Measurements from ENCODE around the gene CYB5B. TPM values are rescaled to one million over a fixed set of nuclear protein-coding genes. Genes with fewer than 3 reads are reported as not detected.

The CYB5B gene
- total and polyA plus RNA-seq, 12 donors = 53.8 to 84.2 (median 71.7) TPM

DNA sequence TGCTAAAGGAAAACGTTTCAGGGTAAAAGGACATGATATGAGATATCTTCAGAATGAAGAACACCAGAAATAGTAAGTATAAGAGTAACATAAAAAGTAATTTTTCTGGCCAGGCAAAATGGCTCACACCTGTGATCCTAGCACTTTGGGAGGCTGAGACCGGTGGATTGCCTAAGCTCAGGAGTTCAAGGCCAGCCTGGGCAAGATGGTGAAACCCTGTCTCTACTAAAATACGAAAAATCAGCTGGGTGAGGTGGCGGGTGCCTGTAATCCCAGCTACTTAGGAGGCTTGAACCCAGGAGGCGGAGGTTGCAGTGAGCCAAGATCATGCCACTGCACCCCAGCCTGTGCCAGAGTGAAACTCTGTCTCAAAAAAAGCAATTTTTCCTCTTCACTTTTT, 84.7 kb downstream of the CYB5B start:
- no peaks in the 10 kb centered on the region for H3K36me3 ChIP-seq
- H3K27ac ChIP-seq = no peak overlapping the region
- intact Hi-C loops (cut with DNase I) = no loop called here
- no peak for DNase-seq
- TF ChIP-seq, protein P1, sequence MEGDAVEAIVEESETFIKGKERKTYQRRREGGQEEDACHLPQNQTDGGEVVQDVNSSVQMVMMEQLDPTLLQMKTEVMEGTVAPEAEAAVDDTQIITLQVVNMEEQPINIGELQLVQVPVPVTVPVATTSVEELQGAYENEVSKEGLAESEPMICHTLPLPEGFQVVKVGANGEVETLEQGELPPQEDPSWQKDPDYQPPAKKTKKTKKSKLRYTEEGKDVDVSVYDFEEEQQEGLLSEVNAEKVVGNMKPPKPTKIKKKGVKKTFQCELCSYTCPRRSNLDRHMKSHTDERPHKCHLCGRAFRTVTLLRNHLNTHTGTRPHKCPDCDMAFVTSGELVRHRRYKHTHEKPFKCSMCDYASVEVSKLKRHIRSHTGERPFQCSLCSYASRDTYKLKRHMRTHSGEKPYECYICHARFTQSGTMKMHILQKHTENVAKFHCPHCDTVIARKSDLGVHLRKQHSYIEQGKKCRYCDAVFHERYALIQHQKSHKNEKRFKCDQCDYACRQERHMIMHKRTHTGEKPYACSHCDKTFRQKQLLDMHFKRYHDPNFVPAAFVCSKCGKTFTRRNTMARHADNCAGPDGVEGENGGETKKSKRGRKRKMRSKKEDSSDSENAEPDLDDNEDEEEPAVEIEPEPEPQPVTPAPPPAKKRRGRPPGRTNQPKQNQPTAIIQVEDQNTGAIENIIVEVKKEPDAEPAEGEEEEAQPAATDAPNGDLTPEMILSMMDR (IDR thresholded peaks at IDR 0.05) = no peak
- no peak overlapping the region for H3K4me3 ChIP-seq
- ATAC-seq = no peak
- no peaks in the 10 kb centered on the region for H3K9me3 ChIP-seq
- peaks cover 0 to 15% (median 0%) of the 10 kb centered on the region in 9 donors for H3K4me1 ChIP-seq
- H3K27me3 ChIP-seq = peaks cover 0 to 25% (median 0%) of the 10 kb centered on the region in 7 donors
- 90% methylated on average over 5 of the region's 5 CpGs for WGBS, 2 donors

DNA sequence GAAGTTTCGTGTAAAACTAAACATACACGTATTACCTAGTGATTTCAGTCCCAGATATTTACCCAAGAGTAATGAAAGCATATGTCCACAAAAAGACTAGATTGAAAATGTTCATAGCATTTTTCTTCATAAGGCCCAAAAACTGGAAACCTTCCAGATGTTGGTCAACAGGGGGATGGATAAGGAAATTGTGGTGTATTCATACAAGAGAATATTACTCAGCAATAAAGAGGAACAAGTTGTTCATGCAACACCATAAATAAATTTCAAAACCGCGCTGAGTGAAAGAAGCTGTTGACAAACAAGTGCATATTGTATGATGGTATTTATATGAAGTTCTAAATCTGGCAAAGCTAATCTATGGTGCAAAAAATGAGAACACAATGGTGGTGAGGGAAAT, 87.2 kb downstream of the CYB5B start:
- no peaks in the 10 kb centered on the region for H3K9me3 ChIP-seq
- peaks cover 0 to 25% (median 0%) of the 10 kb centered on the region in 7 donors for H3K27me3 ChIP-seq
- no peak for DNase-seq
- H3K36me3 ChIP-seq = no peaks in the 10 kb centered on the region
- no peak overlapping the region for H3K27ac ChIP-seq
- TF ChIP-seq, protein P1 (IDR thresholded peaks at IDR 0.05) = no peak
- 95 to 97% methylated on average over 4 of the region's 4 CpGs for WGBS, 2 donors
- intact Hi-C loops (cut with DNase I) = no loop called here
- no peak overlapping the region for H3K4me3 ChIP-seq
- H3K4me1 ChIP-seq = peaks cover 0 to 24% (median 0%) of the 10 kb centered on the region in 9 donors
- ATAC-seq = no peak

DNA sequence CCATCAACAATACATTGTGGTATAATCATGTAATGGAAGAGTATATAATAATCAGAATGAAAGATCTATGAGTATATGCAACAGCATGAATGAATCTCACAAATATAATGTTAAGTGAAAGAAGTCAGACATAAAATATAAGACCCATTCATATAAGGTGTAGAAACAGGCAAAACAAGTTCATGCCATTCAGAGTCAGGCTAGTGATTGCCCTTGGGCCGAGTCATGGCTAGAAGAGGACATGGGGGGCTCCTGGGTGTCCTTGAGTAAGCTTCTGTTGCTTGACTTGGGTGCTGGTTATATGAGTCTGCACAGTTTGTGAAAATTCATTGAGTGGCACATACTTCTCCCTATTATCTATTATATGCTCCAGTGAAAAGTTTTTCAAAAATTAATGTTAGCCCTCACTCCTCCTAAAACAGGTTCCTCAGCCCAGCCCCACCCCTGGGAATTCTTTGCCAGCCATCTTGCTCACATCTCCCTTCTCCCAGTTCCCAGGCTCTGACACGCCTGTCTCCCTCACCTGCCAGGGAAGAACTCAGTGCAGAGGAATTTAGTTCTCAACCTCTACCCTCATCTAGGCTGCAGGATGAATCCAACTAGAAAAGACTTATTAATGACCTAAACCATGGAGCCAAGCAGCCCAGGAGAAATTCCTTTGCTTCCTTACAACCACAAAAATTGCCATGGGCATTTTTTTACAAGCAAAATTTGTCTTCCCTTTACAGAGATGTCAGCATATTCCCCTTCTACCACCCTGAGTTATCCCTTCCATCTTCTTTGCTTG, 89.0 kb downstream of the CYB5B start:
- intact Hi-C loops (cut with DNase I) = no loop called here
- no peak for ATAC-seq
- no peaks in the 10 kb centered on the region for H3K36me3 ChIP-seq

DNA sequence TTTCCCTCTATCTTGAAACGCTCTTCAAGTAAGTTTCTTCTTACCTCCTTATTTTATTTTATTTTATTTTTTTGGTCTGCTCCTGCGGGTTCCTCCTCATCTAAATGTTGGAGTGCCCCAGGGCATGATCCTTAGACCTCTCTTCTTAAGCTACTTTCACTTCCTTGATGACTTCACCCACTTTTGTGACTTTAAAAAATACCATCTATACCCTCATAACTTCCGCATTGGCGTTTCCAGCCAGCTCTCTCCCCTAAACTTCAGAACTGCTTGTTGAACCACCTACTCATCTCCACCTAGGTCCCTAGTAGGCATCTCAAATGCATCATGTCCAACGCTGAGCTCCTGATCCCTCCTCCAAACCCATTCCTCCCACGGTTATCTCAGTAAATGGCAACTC, 89.9 kb downstream of the CYB5B start:
- Histone ChIP-seq H3K4me3 (no peak overlapping the region), H3K27ac (no peak overlapping the region), H3K36me3 (no peaks in the 10 kb centered on the region), H3K27me3 (peaks cover 0 to 2% (median 0%) of the 10 kb centered on the region in 7 donors), H3K9me3 (no peaks in the 10 kb centered on the region), H3K4me1 (peaks cover 0 to 24% (median 0%) of the 10 kb centered on the region in 9 donors)
- intact Hi-C loops (cut with DNase I) = no loop called here
- WGBS, 2 donors = 87 to 88% methylated on average over 6 of the region's 6 CpGs
- ATAC-seq (no peak), DNase-seq (no peak)
- TF ChIP-seq, protein P1 (IDR thresholded peaks at IDR 0.05) = no peak

More for the DNA sequence above, 89.0 kb downstream of the CYB5B start:
- H3K27me3 ChIP-seq = peaks cover 0 to 11% (median 0%) of the 10 kb centered on the region in 7 donors
- TF ChIP-seq, protein P1 (IDR thresholded peaks at IDR 0.05) = no peak
- DNase-seq = no peak
- H3K9me3 ChIP-seq = no peaks in the 10 kb centered on the region
- peaks cover 0 to 24% (median 0%) of the 10 kb centered on the region in 9 donors for H3K4me1 ChIP-seq
- H3K27ac ChIP-seq = no peak overlapping the region
- WGBS, 2 donors = 71 to 76% methylated on average over 2 of the region's 2 CpGs
- H3K4me3 ChIP-seq = no peak overlapping the region

Other genes starting within 250 kb of the CYB5B start
- gene SNTB2, start 237.5 kb upstream of the CYB5B start, total RNA-seq = 10 to 100 TPM in 3 of 10 donors, 1 to 10 TPM in 7; 8.1 to 15.7 (median 9.5) TPM
- 1 to 10 TPM; 3.0 to 4.0 TPM for gene SNTB2, start 237.5 kb upstream of the CYB5B start, polyA plus RNA-seq
- 10 to 100 TPM; 24.2 to 35.1 (median 27.7) TPM for gene VPS4A, start 113.3 kb upstream of the CYB5B start, total RNA-seq
- 10 to 100 TPM; 38.8 to 44.6 TPM for gene VPS4A, start 113.3 kb upstream of the CYB5B start, polyA plus RNA-seq
- gene PDF, start 94.0 kb upstream of the CYB5B start, total RNA-seq = 10 to 100 TPM in 1 of 10 donors, 1 to 10 TPM in 9; 3.9 to 10.7 (median 5.4) TPM
- 1 to 10 TPM; 2.0 to 9.9 TPM for gene PDF, start 94.0 kb upstream of the CYB5B start, polyA plus RNA-seq
- 10 to 100 TPM; 20.0 to 29.1 (median 23.7) TPM for gene COG8, start 85.1 kb upstream of the CYB5B start, total RNA-seq
- 10 to 100 TPM; 15.7 to 16.8 TPM for gene COG8, start 85.1 kb upstream of the CYB5B start, polyA plus RNA-seq
- gene NIP7, start 84.8 kb upstream of the CYB5B start, total RNA-seq = 10 to 100 TPM in 1 of 10 donors, 1 to 10 TPM in 9; 6.1 to 15.8 (median 7.8) TPM
- gene NIP7, start 84.8 kb upstream of the CYB5B start, polyA plus RNA-seq = 1 to 10 TPM; 8.0 to 8.2 TPM
- under 1 TPM in 4 of 10 donors, not detected in 6; 0.32 to 0.41 (median 0.38) TPM for gene TMED6, start 72.8 kb upstream of the CYB5B start, total RNA-seq
- under 1 TPM in 1 of 2 donors, not detected in 1; 0.37 TPM for gene TMED6, start 72.8 kb upstream of the CYB5B start, polyA plus RNA-seq
- 10 to 100 TPM; 19.9 to 31.9 (median 28.3) TPM for gene TERF2, start 38.6 kb upstream of the CYB5B start, total RNA-seq
- gene TERF2, start 38.6 kb upstream of the CYB5B start, polyA plus RNA-seq = 10 to 100 TPM in 1 of 2 donors, 1 to 10 TPM in 1; 6.7 to 12.8 TPM
- 10 to 100 TPM; 14.6 to 23.7 (median 21.5) TPM for gene NFAT5, start 141.3 kb downstream of the CYB5B start, total RNA-seq
- gene NFAT5, start 141.3 kb downstream of the CYB5B start, polyA plus RNA-seq = 1 to 10 TPM; 1.7 to 5.6 TPM

Measured in heart right ventricle (tissue), 16 donors.